Measurements from ENCODE around the gene EVI5.

The EVI5 gene

DNA sequence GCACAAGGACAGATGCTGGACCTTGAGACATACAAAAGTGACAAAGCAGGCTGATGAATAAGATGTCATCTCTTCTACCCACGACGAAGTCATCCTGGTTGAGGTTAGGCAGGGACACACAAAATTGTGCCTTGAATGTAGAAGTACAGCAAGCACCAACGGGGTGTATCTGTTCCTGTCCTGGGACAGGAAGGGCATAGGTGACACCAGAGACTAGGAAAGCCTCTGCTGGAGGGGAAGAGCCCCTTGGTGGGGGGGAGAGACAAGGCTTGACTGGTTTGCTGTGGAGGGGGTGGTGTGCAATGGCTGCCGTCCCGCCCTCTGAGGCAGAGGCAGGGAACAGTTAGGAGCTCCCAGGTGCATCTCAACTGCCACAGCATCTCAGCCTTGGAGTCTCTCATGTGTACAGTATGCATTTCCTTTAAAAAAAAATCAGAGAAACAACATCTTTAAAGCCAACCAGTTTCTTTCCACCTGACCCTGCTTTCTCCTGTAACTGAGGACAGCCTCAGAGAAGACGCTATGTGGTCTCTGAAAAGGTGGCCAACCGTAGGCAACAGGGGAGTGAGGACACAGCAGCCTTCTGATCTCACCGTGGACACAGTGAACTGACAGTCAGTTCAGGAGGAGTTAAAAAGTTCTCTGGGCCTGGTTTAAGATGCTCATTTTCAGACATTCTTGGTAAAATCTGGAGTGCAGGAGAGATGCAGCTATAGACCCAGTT, 280.5 kb downstream of the EVI5 start:
- no peak for DNase-seq

DNA sequence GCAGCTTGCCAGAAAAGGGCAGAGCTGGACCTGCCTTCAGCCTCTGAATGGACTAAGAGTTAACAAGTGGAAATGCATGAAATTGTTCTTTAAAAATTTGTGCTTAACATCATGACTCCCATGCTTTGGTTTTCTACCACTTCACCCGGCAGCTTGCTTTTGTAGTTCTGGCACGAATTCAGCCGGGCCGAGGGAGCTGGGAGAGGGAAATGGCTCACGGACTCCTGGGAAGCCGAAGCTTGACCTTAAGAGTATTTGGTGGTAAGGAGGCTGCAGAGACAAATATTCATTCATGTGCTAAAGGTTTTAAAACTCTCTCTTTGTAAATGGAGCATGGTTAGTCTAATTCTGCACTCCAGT, 281.0 kb downstream of the EVI5 start:
- no peak for DNase-seq

DNA sequence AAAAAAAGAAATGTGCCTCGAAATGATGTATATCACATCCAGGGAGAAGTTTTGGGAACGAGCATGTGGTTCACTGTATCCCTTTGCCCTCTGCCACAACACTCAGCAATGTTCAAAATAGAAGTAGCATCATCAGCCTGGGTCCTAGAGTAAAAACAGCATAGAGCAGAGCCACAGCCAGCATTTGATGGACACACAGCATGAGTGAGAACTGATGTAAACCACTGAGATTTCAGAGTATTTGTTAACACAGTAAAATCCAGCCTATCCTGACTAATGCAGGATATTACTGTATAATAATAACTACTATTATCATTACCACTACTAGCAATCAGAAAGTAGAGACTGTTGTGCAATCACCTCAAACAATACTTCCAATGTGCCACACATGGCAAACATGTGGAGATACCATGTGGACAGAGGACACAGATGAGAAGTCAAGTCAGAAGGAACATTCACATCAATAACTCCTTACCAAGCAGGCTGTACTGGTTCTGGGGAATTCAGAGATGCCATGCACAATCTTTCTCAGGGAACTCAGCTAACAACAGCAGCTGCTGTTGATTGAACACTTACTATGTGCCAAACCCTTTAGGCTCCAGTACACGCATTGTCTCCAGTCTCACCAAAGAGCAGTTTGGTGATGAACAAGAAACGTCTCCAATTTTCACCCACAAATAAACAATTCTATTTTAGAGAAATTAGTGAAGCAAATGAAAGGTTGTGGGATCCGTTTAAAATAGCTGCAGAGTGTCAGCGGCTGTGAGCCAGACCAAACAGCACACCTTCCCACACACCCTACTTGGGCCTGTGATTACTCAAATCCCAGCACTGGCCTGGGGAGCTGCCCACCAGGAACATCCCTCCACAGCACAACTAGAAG, 281.6 kb downstream of the EVI5 start:
- no peak for DNase-seq

DNA sequence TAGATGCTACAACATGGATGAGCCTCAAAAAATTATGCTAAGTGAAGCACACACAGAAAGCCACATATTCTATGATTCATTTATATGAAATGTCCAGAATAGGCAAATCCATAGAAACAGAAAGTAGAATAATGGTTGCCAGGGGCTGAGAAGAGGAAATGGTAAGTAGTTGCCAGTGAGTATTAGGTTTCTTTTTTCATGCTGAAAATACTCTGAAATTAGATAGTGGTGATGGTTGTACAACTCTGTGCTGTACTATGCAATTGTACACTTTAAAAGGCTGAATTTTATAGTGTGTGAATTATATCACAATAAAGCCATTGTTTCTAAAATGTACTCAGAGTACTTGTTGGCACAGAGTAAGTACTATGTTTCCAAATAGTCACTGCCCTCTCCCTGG, 282.7 kb downstream of the EVI5 start:
- no peak for DNase-seq

DNA sequence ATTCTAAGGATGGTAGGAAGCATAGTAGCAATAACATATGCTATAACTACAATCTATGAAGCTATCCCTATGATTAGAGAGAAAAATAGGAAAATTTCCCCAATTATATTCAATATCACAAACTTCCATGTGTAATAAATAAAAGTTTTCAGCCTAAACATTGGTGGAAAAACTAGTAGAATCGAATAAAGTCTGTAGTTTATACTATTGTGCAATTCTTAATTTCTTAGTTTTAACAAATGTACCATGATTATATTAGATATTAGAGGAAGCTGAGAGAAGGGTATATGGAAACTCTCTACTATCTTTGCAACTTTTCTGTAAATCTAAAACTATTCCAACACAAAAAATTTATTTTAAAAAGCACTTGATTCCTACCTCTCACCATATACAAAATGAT, 284.4 kb downstream of the EVI5 start:
- no peak for DNase-seq

DNA sequence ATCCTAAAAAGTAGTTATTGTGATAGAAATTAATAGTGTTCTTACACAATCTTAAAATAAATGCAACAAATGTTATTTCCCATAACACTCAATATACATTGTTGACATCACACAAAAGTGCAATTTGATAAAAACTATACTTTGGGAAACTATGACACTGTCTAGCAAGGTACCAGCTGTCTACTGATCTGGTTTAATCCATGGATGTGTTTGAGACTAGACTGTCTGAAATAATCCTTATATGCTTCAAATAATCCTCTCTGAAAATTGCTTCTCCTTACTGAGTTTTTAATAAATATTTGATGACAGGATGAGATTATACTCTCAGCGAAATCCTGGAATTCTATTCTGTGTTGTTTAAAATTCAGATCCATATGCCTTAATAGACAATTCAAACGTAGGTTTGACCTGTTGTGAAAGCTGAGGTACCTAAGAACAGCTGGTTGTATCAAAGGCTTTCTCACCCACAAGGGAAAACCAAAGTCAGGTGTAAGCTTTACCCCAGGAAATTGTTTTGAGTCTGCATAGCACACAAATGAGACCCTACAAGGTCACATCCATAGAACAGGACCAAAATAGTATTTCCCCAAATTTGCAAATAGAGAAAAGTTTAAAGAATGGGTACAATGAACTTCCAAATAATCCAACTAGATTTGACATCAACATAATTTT, 289.4 kb downstream of the EVI5 start:
- DNase-seq, result no peak

DNA sequence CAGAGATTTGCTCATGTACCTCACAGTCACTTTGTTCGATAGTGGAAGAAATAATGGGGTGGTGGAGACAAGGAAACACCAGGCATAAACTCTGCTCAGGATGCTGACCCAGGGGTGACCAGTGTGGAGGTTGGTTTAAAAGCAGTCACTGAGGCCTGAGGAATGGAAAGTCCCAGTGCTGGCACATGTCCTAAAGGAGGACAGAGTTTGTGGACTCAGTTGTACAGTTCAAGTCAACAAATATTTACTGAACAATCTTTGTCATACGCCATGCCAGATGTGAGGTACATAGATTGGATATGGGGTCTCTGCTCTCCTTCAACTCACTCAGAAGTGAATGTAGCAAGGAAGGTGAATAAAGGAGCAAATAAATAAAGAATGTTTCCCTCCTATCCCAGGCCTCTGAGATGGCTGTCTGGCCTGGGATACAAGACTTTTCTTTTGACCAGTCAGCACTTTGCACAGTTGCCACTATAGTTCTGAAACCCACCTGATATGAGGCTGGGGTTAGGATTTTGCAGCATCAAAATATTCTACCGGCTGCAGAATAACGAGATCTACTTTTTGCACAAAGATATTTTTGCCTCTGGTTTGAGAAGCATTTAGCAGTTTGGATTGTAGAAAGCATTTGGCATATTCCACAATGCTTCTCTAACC, 290.3 kb downstream of the EVI5 start:
- no peak for DNase-seq

DNA sequence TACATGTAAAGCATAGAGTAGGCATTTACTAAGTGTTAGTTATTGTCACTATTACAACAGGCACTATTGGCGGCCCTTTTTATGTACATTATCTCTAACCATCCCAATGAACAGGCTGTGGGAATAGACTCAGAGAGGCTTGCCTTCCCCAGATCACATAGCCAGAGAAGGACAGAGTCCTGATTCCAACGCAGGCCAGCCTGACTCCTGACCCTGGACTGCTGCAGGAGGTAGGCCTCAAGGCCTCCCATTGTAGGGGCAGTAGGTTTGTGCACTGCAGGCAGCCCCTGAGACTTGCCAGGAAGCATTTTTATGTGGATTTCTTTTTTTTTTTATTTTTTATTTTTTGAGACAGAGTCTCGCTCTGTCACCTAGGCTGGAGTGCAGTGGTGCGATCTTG, 291.8 kb downstream of the EVI5 start:
- DNase-seq, result no peak

DNA sequence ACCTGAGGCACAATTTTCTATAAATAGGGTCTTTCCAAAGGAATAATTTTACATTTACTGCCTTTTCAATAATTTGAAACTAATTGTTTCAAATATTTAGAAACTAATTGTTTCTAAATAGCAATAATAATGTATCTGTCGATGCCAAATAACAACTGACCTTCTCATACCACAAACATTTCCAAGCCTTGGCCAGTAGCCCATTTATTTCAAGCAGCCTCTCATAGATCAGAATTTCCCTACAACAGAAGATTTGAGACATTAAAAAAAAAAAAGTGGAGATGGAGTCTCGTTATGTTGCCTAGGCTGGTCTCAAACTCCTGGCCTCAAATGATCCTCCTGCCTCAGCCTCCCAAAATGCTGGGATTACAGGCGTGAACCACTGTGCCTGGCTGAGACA, 296.1 kb downstream of the EVI5 start:
- DNase-seq, result no peak

DNA sequence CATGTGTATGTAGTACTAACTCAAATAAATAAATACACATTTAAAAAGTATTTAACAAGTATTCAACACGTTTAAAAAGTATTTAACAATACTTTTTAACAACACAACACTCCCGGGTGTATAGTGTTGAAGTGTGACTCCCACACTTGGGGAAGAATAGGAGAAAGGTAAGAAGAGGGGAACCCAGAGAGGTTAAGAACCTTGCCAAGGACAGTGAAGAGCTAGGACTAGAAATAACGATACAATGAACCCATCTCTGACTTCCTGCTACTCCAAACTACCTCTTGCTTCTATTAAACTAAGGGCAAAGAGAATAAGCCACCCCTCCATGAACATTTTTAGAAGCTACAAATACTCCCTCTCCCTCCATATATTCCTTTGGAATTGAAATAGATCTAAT, 296.5 kb downstream of the EVI5 start:
- DNase-seq, result no peak

DNA sequence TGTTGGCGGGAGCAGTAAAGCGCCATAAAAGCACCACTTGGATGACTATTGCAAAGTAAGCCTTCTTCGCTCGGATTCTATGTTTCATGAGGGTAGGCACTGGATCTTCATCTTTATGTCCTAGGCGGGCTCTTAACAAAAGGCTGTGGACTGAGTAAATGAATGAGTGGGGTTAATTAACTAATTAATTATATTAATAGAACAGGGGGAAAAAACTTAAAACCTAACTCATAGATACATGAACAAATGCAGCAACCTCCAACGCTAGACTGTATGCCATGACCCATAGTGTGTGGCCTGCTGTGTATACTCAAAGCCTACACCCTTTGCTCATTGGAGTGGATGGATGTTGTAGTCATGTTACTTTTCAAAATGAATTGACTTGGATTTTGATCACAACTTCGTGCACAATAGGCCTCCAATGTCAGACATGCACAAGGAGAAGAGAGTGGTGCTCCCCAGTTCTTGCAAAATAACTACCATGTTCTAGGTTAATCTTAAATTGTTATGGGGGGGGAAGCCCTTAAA, 297.8 kb downstream of the EVI5 start:
- DNase-seq, result no peak

DNA sequence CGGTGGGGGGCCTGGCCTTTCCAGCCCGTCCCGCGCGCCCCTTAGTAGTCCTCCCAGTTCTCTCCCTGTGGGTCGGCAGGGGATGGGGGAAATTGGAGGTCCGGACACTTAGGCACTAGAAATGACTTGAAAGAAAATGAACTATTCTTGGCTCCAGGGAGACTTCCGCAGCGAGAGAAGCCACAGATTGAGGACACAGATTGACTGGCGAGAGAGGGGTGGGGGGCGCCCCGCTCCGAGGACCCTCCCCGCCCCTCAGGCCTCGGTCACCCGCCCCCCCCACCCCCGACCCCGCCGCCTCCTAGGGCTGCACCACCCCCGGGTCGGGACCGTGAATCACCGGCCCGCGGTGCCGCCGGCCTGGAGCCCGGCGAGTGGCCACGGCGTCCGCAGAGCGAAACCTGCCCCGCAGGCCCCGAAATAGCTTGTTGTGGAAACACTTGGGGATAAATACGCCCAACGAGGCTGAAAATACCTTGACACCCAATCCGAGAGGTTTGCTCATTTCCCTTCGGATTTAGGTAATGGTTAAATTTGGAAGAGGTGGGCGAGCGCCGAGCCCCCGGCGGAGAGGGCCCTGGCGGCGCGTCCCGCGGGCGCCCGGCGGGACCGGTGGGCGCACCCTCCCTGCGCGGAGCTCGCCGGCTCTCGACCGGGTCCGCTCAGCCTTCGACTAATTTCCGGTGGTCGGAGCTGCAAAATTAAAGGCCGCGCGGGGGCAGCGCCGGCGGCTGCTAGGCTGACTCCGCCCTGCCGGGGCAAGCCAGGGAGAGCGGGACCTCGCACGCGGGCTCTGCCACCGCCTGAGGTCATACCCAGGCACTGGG, 298.4 kb downstream of the EVI5 start, which contains the start of gene GFI1:
Gene GFI1, minus strand, starts transcription at position 675 of the 827 bp plus-strand sequence. CDS start 3,438 bp downstream, outside the sequence.
- DNase-seq, result no peak

DNA sequence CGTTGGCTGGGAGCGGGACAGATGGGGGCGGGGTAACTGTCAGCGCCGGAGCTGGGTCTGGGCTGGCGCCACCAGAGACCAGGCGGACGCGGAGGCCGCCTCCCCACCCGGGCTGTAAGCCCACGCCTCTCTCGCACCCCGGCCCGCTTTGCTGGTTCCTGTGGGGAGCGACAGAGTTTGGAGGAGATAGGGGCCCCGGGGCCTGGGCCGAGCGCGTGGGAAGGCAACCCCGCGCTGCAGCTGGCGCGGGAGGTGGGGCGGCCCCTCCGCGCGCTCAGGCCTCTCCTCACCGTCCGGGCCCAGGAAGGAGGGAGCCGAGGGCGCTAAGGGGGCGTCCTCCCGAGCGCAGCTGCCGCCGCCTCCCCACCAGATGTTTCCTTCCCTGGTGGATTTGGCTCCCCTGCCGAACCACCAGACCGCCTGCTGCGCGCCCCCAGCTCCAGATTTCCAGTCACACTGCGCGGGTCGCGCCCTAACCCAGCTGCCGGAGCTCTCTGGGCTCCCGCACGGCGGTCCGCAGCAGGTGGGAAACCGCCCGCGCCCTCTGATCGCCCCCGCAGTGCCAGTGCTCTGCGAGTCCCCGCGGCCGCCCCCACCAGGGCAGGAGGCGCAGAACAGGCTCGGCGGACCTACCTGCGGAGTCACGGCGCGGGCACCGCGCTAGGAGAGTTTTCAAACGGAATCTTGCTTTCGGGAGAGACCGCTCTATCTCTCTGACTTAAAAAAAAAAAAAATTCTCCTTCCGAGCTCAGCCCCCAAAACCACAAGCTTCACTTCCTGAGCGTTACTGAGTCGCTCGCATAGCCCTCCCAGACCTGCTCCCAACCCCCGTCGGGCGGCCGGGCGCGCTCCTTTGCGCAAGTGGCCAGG, 299.3 kb downstream of the EVI5 start:
- peak; percentile 51 for DNase-seq

DNA sequence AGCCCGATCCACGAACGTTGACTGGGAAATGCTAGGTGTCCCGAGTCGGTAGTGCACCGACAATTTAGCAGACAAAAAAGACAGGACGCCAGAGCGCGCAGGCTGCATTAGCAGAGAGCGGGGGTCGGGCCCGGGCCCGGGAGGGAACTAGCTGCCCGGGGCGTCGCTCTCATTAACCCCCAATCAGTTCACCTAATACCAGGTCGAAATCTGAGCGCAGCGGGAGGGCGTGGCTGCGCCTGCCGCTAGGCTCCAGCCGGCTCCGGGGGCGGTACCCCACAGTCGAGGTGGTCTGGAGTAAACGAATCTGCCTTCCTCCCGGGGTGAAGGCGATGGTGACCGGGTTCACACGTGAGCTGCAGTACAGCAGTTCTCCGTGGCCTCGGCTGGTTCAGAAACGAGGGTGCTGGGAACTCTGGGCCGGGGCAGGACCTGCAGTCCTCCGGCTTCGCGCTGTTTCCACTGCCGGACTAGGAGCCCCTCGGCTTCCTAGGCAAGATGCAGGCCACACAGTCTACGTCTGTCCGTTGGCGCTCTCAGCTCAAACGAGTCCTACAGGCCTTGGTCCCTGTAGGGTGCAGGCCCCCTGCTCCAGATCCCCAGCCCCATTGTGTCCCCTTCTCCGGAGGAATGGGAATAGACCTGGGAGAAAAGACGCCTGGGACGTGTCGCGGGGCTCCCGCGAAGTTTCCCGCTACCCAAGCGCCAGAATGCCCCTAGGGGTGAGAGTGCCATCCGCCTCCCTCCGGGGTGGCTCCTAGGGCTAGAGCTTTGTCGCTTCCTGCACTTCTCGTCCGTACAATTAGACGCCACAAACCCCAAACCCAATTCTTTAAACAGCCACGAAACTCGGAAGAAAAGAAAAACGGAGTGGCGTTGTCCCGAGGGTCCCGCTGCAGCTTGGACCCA, 300.2 kb downstream of the EVI5 start:
- DNase-seq, result no peak

DNA sequence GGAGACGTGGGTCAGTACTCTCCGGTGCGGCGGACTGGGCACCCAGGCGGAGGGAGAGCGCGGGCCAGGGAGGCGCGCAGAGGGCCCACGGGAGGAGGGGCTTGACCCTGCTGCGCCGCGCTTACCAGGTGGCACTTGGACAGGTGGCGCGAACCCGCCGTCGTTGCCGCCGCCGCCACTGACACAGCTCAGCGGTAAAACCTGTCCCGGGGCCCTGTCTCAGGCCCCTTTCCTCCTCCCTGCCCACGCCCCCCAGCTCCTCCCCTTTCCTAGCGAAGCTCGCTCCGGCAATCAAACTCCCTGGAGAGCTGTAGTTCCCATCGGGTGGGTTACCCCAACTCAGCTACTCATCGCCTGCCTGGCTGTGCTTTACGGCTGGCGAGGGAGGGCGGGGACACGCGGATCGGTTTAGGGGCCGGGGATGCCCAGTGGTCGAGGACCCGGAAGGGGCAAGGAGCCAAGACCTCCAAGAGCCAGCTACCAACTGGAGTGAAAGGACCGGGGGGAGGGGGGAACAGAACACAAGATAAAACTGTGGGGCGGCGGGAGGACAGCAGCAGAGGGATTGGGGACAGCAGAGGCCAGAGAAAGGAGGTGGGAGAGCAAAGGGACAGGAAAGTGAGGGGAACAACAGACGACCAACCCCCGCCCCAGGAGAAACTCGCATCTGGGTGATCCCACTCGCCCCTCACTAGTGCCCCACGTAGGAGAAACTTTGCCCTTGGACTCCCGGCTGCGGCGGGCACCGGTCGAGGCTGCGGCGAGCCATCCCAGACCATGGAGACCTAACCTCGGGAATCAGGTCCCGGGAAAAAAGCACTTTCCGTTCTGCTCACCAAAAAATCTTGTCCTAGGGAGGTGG, 301.1 kb downstream of the EVI5 start:
- peak; percentile 49 for DNase-seq

DNA sequence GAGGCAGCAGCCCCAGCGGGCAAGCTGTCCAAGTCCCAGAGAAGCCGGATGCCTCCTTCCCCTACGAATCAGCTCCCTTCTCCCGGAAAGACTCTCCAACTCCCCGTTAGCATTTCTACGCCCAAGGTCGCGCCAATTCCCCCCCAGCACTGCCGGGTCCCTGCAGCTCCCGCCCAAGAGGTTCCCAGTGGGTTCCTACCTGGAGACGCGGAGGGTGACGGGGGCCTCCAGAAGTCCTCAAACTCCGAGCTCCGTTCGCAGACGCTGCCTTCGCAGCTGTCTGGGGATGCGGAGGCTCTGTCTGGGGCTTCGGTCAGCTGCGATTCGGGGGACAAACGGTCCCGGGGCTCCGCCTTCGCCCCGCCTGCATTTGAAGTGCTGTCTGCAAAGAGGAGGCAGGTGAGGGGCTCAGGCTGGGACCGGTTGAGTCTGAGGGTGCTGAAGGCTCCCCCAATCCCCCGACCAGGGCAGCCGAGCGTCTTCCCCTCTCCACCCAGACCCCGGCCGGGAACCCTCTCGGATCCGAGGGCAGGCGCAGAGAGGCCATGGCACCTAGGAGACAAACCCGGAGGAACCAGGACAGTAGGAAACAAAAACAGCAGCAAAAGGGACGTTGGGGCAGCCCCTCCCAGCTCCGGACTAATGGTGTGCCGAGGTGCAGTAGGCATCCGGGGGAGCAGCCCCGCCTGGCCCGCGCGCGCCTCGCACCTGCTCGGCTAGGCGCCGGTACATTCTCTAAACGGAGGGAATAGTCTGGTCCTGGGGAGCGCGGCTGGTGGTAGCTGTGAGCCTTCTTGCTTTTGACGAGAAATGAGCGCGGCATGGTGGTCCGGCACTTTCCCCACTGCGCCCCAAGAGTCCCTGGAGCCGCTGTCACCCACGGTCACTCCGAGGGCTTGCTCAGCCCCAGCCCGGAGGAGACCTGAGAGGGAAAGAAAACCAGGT, 302.0 kb downstream of the EVI5 start:
- no peak for DNase-seq

DNA sequence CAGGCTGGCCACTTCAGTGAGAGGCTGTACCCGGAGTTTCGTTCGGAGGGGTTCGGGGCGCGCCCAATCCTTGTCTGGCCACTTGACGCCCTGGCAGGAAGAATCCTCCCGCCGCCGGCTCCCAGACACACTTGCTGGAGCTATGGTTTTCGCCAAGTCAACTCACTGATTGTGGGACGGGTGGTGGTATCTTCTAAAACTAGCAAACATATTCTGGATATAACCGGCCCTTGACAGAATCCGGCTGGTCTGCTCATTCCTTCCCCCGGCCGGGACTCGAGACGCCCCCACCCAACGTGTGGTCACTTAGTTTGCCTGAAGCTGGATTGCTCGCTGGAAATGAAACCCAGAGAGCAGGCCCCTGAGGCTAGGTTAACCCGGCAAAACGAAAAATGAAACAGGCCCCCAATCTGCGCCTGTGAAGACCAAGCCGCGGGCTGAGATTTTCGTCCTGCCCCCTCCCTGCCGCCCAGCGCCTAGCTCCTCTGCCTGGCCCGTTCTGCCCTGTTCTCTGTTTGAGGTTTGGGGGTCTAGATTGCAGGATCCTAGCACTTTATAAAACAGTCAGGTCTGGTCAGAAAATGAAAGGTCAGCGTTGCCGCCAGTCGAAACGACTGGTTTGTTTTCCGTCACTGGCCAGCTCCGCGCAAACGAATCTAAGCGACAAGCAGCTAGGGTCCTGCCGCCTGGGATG, 302.8 kb downstream of the EVI5 start:
- no peak for DNase-seq

Measured in SIG-M5 (cell line).